Endothelial cell of umbilical vein (primary cell): Measurements from ENCODE around the gene EPAS1. TPM values are rescaled to one million over a fixed set of nuclear protein-coding genes. Genes with fewer than 3 reads are reported as not detected.

Experiments used
- BruUV-seq: library from RNA; stranded (reverse); fragments of 400-500 nt; replicated peaks from 2 replicates; lab custom pipeline; 2021; lab: Mats Ljungman, UMichigan
- CTCF ChIA-PET: fragments of 300-600, 350-600 bp; sonication (Branson Sonifier 250); formaldehyde crosslinking; loops from one replicate; lab custom pipeline; 2021; ENCODE audit warnings: antibody characterized with exemption, inconsistent platforms; lab: Charles Lee
- POLR2A ChIA-PET: fragments of 300-600, 350-600 bp; sonication (Branson Sonifier 250); formaldehyde crosslinking; loops from one replicate; lab custom pipeline; 2021; ENCODE audit warnings: antibody characterized with exemption, inconsistent platforms; lab: Charles Lee
- DNase-seq: peaks from one replicate; pipeline ENCODE4 v3.0.0-alpha.2; 2011; ENCODE audit warnings: low read depth, low spot score
- FAIRE-seq: peaks from 2 replicates; lab custom pipeline; 2011; peaks lifted over from hg19 to GRCh38; lab: Jason Lieb, UNC
- H2AFZ ChIP-seq: 2 replicates; pipeline ENCODE4 v1.6.0; 2012; ENCODE audit warnings: low read depth, low read length, control low read depth, inconsistent platforms
- H3K27ac ChIP-seq: 2 replicates; pipeline ENCODE4 v1.5.1; 2011; ENCODE audit warnings: low read depth, mild to moderate bottlenecking, control low read depth, low read length, moderate library complexity; ENCODE audit not compliant: insufficient read depth
- H3K27me3 ChIP-seq, 2 experiments: 2 replicates each; pipeline versions ENCODE4 v1.6.0 to v1.6.1; 2011; ENCODE audit warnings: low read length in 2 of 2, mixed read lengths in 1 of 2; ENCODE audit not compliant: control insufficient read depth in 2 of 2, insufficient read depth in 2 of 2
- H3K36me3 ChIP-seq, 2 experiments: 2 replicates in 1 of 2; 3 replicates in 1 of 2; pipeline ENCODE4 v1.5.1; 2011; ENCODE audit warnings: low read length in 2 of 2, mild to moderate bottlenecking in 1 of 2, moderate library complexity in 1 of 2; ENCODE audit not compliant: control insufficient read depth in 2 of 2, insufficient read depth in 2 of 2; ENCODE audit errors: extremely low read depth in 1 of 2
- H3K4me1 ChIP-seq: 3 replicates; pipeline ENCODE4 v1.5.1; 2011; ENCODE audit warnings: mild to moderate bottlenecking, low read length; ENCODE audit not compliant: control insufficient read depth, insufficient read depth; ENCODE audit errors: extremely low read depth
- H3K4me2 ChIP-seq: 2 replicates; pipeline ENCODE4 v1.6.1; 2011; ENCODE audit warnings: low read length, control low read depth, mixed read lengths; ENCODE audit not compliant: insufficient read depth
- H3K4me3 ChIP-seq, 3 experiments: fragments of 200-600 bp in 1 of 3; sonication (generic), shearing (Covaris generic) in 1 of 3; replicated peaks in 1 of 3; 2 replicates each; pipeline ENCODE4 v1.5.1; 2011 to 2016; ENCODE audit warnings: control low read depth in 3 of 3, low read length in 3 of 3, mild to moderate bottlenecking in 2 of 3, inconsistent platforms in 1 of 3, low read depth in 1 of 3, moderate library complexity in 1 of 3; ENCODE audit not compliant: insufficient read depth in 1 of 3
- H3K79me2 ChIP-seq: 2 replicates; pipeline ENCODE4 v1.6.0; 2012; ENCODE audit warnings: low read length, inconsistent platforms; ENCODE audit not compliant: control insufficient read depth, insufficient read depth
- H3K9ac ChIP-seq: replicated peaks from 2 replicates; pipeline ENCODE3; 2011; ENCODE audit warnings: low read length, control low read depth; ENCODE audit not compliant: insufficient read depth; ENCODE audit errors: extremely low read depth
- H3K9me1 ChIP-seq: replicated peaks from 3 replicates; pipeline ENCODE4 v1.6.0; 2011; ENCODE audit warnings: mild to moderate bottlenecking, low read length; ENCODE audit not compliant: control insufficient read depth, insufficient read depth; ENCODE audit errors: extremely low read depth
- H3K9me3 ChIP-seq: replicated peaks from 2 replicates; pipeline ENCODE4 v1.5.1; 2012; ENCODE audit warnings: low read length, inconsistent platforms; ENCODE audit not compliant: control insufficient read depth, insufficient read depth
- H4K20me1 ChIP-seq: replicated peaks from 2 replicates; pipeline ENCODE3; 2011; ENCODE audit warnings: mild to moderate bottlenecking, low read length; ENCODE audit not compliant: control insufficient read depth, insufficient read depth; ENCODE audit errors: extremely low read depth
- CTCF ChIP-seq, 2 donors: IDR thresholded peaks; 1 replicate in 1 of 2; 2 replicates in 1 of 2; pipeline ENCODE4 v1.5.1; 2011; ENCODE audit warnings: low read length in 2 of 2, mild to moderate bottlenecking in 2 of 2, moderate library complexity in 2 of 2, control low read depth in 1 of 2, inconsistent platforms in 1 of 2, low read depth in 1 of 2; ENCODE audit not compliant: insufficient read depth in 1 of 2; ENCODE audit errors: extremely low read depth in 1 of 2
- FOS ChIP-seq: IDR thresholded peaks from 2 replicates; pipeline ENCODE4 v1.6.1; 2011; ENCODE audit warnings: mild to moderate bottlenecking, low read length, moderate library complexity, borderline replicate concordance; ENCODE audit not compliant: insufficient read depth
- MAX ChIP-seq: IDR thresholded peaks from 2 replicates; pipeline ENCODE4 v1.6.1; 2011; ENCODE audit not compliant: insufficient read depth, insufficient read length
- MYC ChIP-seq: IDR thresholded peaks from one replicate; pipeline ENCODE4 v1.6.1; 2011; ENCODE audit warnings: mild to moderate bottlenecking, low read depth, low read length
- POLR2A ChIP-seq: IDR thresholded peaks from 2 replicates; pipeline ENCODE4 v1.6.1; 2012; ENCODE audit warnings: low read depth, mild to moderate bottlenecking, control low read depth, low read length
- POLR2AphosphoS5 ChIP-seq: IDR thresholded peaks from 2 replicates; pipeline ENCODE4 v1.6.1; 2012; ENCODE audit warnings: low read depth, mild to moderate bottlenecking, control low read depth, low read length, moderate library complexity; ENCODE audit not compliant: insufficient read depth
- dilution Hi-C: fragments of 300-500 bp; cut with MboI; formaldehyde crosslinking; loops from one replicate; pipeline ENCODE4 v1.15.0; 2019; ENCODE audit warnings: low sequenced_read_pairs; ENCODE audit not compliant: extremely low pct_ligation_motif_present
- intact Hi-C: fragments of 100-400 bp; cut with micrococcal nuclease; formaldehyde crosslinking; loops from one replicate; pipeline ENCODE4 v1.10.0; 2022
- polyA plus RNA-seq, 4 experiments: library from polyadenylated mRNA; depleted of rRNA in 3 of 4; stranded (reverse) in 3 of 4; unstranded in 1 of 4; fragments of >200 nt; gene quantifications; 2 replicates each; pipeline versions ENCODE4 v1.2.1 to v1.2.3, GENCODE V29; 2011 to 2012; ENCODE audit warnings: missing spikeins in 1 of 4
- total RNA-seq: library from RNA; stranded (reverse); gene quantifications from 2 replicates; pipeline ENCODE4 v1.2.3, GENCODE V29; 2021

The EPAS1 gene
- total and polyA plus RNA-seq, 2 donors (not counting 3 experiments of a cell fraction or from before 2014, with no cell fraction given), result 229 to 374 TPM

GRCh38 chr2:46275995-46276394 is 21.2 kb upstream of the EPAS1 start:
- Histone ChIP-seq H3K9ac (peak overlapping the region; percentile 19), H3K4me3 (no peak overlapping the region), H3K27ac (peak overlapping the region; percentile 96), H3K4me2 (peak overlapping the region; percentile 31), H3K4me1 (peaks cover 74% of the 10 kb centered on the region), H3K9me3 (no peaks in the 10 kb centered on the region), H3K27me3 (no peaks in the 10 kb centered on the region), H3K9me1 (no peaks in the 10 kb centered on the region), H3K79me2 (no peaks in the 10 kb centered on the region), H3K36me3 (no peaks in the 10 kb centered on the region), H4K20me1 (no peaks in the 10 kb centered on the region), H2AFZ (peak overlapping the region; percentile 10)
- intact Hi-C loops (loop anchor here (1.0 to 2.0 kb wide), 5 partner anchors 21 to 203 kb away; partner anchors contain the start of gene EPAS1), dilution Hi-C loops (no loop called here)
- DNase-seq (peak; percentile 89), FAIRE-seq (peak; percentile 88)
- ChIA-PET POLR2A (interaction anchor here (1.4 to 2.0 kb wide), 2 partner anchors 21 to 111 kb away, joined by 3 to 15 read pairs; partner anchors contain the start of gene EPAS1), CTCF (interaction anchor here (0.8 to 4.0 kb wide), 12 partner anchors 11 to 263 kb away, joined by 3 to 21 read pairs (median 3); partner anchors contain the start of gene EPAS1)
- TF ChIP-seq POLR2A (no peak), MAX (no peak), POLR2AphosphoS5 (peak; percentile 74), MYC (no peak), CTCF (IDR thresholded peaks at IDR 0.05; ENCODE audit: extremely low read depth in 1 of 2, insufficient read depth in 1 of 2, low read depth in 1 of 2, low read length in 2 of 2) (no peak), FOS (no peak)
- no TSS peak for BruUV-seq
